HFFc6 (cell line): ENCODE results near the gene GAS2. TPM values are rescaled to one million over a fixed set of nuclear protein-coding genes. Genes with fewer than 3 reads are reported as not detected.

Experiments
- DNase-seq: peaks from one replicate; pipeline ENCODE4 v3.0.0-alpha.2; 2018
- H3K27ac Mint-ChIP-seq: 2 replicates; pipeline ENCODE4 v1.8.0; 2020; ENCODE audit warnings: mild to moderate bottlenecking, mixed read lengths
- H3K27me3 Mint-ChIP-seq: 2 replicates; pipeline ENCODE4 v1.8.0; 2021; ENCODE audit warnings: mild to moderate bottlenecking, moderate library complexity, mixed read lengths; ENCODE audit not compliant: insufficient read depth
- H3K36me3 Mint-ChIP-seq: 2 replicates; pipeline ENCODE4 v1.8.0; 2021; ENCODE audit warnings: low read depth, mixed read lengths
- H3K4me1 Mint-ChIP-seq: 2 replicates; pipeline ENCODE4 v1.8.0; 2020; ENCODE audit warnings: low read depth, mixed read lengths
- H3K4me3 Mint-ChIP-seq: 2 replicates; pipeline ENCODE4 v1.8.0; 2020; ENCODE audit warnings: mild to moderate bottlenecking, moderate library complexity, mixed read lengths
- H3K9me3 Mint-ChIP-seq: 2 replicates; pipeline ENCODE4 v1.8.0; 2020; ENCODE audit warnings: mild to moderate bottlenecking, mixed read lengths
- total RNA-seq, 6 experiments: library from RNA; stranded (reverse); fragmentation: NEBNext Ultra II Directional; extraction: Animal tissue kit (Norgen Biotek cat#: 25700); gene quantifications; 2 replicates in 1 of 6; 3 replicates in 5 of 6; pipeline ENCODE4 v1.2.3, GENCODE V29; 2021
- TF ChIP-seq, protein P1 (sequence below): fragments of 200-600 bp; sonication (generic); IDR thresholded peaks from 2 replicates; pipeline ENCODE4 v1.5.0; 2021; ENCODE audit warnings: antibody characterized with exemption, mild to moderate bottlenecking

The GAS2 gene
- total RNA-seq, 6 experiments from 2014 or later, result 0.30 to 0.57 (median 0.43) TPM

DNA sequence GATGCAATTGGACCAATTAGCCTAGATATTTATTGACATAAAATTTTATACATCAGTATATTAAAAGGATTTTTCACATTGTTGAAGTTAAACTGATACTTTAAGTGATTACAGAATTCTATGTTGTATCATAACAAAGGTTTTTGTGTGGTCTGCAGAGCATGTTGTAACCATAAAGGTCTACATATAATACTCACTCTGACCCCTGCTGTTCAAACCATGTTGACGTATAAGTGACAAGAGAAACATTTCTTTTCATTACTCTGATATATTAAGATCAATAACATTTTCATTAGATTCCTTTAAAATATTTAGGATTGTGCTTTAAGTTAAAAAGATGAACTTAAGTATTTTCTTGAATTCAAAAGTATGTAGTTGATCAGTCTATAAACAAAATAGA is 63.9 kb downstream of the GAS2 start:
- no peak overlapping the region for H3K4me3 Mint-ChIP-seq
- no peaks in the 10 kb centered on the region for H3K4me1 Mint-ChIP-seq
- DNase-seq, result no peak
- no peaks in the 10 kb centered on the region; the same call in 1 of the 2 replicates for H3K9me3 Mint-ChIP-seq
- TF ChIP-seq, protein P1, sequence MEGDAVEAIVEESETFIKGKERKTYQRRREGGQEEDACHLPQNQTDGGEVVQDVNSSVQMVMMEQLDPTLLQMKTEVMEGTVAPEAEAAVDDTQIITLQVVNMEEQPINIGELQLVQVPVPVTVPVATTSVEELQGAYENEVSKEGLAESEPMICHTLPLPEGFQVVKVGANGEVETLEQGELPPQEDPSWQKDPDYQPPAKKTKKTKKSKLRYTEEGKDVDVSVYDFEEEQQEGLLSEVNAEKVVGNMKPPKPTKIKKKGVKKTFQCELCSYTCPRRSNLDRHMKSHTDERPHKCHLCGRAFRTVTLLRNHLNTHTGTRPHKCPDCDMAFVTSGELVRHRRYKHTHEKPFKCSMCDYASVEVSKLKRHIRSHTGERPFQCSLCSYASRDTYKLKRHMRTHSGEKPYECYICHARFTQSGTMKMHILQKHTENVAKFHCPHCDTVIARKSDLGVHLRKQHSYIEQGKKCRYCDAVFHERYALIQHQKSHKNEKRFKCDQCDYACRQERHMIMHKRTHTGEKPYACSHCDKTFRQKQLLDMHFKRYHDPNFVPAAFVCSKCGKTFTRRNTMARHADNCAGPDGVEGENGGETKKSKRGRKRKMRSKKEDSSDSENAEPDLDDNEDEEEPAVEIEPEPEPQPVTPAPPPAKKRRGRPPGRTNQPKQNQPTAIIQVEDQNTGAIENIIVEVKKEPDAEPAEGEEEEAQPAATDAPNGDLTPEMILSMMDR, result no peak
- H3K27me3 Mint-ChIP-seq, result no peaks in the 10 kb centered on the region; the same call in 1 of the 2 replicates
- H3K27ac Mint-ChIP-seq, result no peak overlapping the region
- no peaks in the 10 kb centered on the region for H3K36me3 Mint-ChIP-seq

DNA sequence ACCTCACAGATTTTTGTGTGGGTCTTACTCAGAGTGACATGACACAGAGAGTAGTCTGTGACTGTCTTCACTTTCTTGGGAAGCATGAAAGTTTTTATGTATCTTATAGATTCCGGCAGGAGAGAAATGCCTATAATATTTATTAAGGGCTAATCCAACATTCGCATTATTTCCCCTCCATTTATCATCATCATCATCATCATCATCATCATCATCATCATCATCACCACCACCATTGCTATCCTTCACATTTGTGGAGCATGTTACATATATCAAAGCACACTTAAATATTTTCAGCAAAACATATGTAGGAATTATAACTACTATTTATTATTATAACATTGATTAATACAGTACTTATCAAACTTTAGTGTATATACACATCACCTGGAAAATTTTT is 66.2 kb downstream of the GAS2 start:
- Mint-ChIP-seq H3K27me3 (no peaks in the 10 kb centered on the region), H3K4me3 (no peak overlapping the region), H3K36me3 (no peaks in the 10 kb centered on the region), H3K27ac (no peak overlapping the region), H3K4me1 (no peaks in the 10 kb centered on the region), H3K9me3 (peaks cover 1% of the 10 kb centered on the region; the same call in 1 of the 2 replicates)
- no peak for DNase-seq
- TF ChIP-seq, protein P1, result no peak

DNA sequence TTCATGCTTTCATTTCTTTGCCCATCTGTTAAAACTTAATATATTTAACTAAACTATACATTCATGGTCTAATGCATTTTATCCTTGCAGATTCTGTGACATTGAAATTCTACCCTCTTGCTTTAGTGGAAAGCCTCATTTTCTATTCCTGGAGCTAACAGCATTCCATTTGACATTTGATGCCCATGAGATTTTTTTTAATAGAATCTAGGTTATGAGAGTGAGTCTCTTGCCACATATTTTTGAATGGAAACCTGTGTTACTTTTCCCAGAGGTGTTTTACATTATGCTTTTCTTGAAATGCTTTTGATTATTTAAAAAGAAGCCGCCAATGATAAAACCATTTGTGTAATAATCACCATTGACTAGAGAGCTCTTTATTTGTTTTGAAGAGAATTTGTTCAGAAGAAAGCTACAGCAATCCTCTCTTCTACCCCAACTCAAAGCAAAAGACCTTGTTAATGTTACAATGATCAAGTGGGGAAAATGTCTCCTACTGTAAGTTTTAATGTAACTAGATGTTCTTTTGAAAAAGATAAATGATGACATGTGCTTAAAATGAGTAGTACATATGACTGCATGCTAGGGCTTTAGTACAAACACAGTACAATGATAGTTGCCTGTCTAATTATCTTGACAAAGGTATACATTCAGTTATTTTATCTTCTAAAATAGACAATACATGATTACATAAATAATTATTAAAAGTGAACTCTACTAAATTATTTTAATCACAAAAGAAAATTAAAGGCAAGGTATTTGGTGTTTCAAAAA is 67.3 kb downstream of the GAS2 start:
- DNase-seq, result no peak
- H3K9me3 Mint-ChIP-seq, result peaks cover 8% of the 10 kb centered on the region
- H3K27ac Mint-ChIP-seq, result no peak overlapping the region
- H3K4me3 Mint-ChIP-seq, result no peak overlapping the region
- no peaks in the 10 kb centered on the region for H3K4me1 Mint-ChIP-seq
- H3K27me3 Mint-ChIP-seq, result no peaks in the 10 kb centered on the region
- H3K36me3 Mint-ChIP-seq, result no peaks in the 10 kb centered on the region
- TF ChIP-seq, protein P1, result no peak

DNA sequence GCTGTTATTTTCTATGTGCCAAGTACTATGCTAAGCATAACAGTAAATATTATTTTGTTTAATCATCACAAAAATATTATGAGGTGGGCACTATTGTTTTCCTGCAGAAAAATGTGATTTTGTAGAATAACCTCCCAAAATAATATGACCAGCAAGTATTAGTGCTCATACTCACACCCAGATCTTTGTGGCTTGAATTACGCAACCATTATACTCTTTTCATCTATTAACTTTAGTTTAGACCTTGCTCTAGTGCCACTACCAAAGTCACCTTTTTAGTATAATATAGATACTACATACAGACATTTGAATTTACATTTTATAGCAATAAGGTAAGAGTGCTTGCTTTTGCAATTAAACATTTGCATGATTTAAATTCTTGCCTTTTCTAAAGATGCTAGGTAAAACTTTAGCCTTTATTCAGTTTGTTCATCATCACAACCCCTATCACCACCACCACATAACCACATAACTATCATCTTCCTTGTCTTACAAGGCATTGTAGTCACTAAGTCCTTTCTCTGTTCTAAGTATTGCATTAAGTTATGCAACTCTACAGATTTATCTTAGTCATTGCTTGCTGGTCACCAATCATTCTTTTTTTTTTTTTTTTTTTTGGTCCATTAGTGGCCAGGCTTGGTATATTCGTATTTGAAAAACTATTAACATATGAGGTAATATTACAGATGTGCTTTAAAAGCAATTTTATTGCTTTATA is 68.4 kb downstream of the GAS2 start:
- H3K27me3 Mint-ChIP-seq, result no peaks in the 10 kb centered on the region
- H3K36me3 Mint-ChIP-seq, result no peaks in the 10 kb centered on the region
- DNase-seq, result no peak
- no peak overlapping the region for H3K27ac Mint-ChIP-seq
- TF ChIP-seq, protein P1, result no peak
- peaks cover 8% of the 10 kb centered on the region for H3K9me3 Mint-ChIP-seq
- no peak overlapping the region for H3K4me3 Mint-ChIP-seq
- H3K4me1 Mint-ChIP-seq, result no peaks in the 10 kb centered on the region

DNA sequence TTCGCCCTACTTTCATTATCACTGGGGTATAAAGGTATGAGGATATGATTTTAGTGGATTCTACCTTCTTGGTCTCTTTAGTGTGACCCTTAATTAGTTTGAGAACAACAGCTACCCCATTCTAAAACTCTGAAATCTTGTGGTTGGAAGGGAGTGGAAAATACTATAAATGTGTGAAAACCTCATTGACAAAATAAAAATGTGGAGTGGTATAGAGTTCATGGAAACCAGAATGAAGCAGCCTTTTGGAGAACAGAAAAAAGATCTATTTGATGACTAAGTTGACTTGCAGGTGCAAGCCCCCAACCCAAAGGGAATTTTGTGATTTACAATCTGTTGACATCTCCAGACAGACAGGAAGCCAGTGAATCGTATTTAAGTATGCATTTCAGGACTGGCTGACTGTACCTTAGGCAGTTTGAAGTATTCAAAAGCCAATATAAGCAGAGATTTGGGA is 75.8 kb downstream of the GAS2 start:
- Mint-ChIP-seq H3K9me3 (peaks cover 18% of the 10 kb centered on the region; the same call in 1 of the 2 replicates), H3K27me3 (no peaks in the 10 kb centered on the region), H3K36me3 (no peaks in the 10 kb centered on the region), H3K27ac (no peak overlapping the region), H3K4me3 (no peak overlapping the region), H3K4me1 (no peaks in the 10 kb centered on the region)
- no peak for DNase-seq
- TF ChIP-seq, protein P1, result no peak
